HepG2 (cell line): ENCODE results near the gene WDR76. TPM values are rescaled to one million over a fixed set of nuclear protein-coding genes. Genes with fewer than 3 reads are reported as not detected.

Experiments
- ATAC-seq: fragments of 200-7000 bp; cut with Tn5 transposase; 3 replicates; pipeline ENCODE4 v1.9.1; 2020; ENCODE audit warnings: mild to moderate bottlenecking, moderate library complexity
- BruUV-seq: library from RNA; stranded (reverse); fragments of 400-500 nt; replicated peaks from 2 replicates; lab custom pipeline; 2021; lab: Mats Ljungman, UMichigan
- CTCF ChIA-PET: fragments of 300-600 bp; formaldehyde crosslinking; extraction: SDS; loops from one replicate; lab custom pipeline; 2021; ENCODE audit warnings: low total read pairs, inconsistent platforms, low intra/inter-chr PET ratio; lab: Yijun Ruan, JAX
- POLR2A ChIA-PET: fragments of 350-600 bp; sonication (Branson Sonifier 250); formaldehyde crosslinking; loops from one replicate; lab custom pipeline; 2020; ENCODE audit warnings: antibody characterized with exemption, inconsistent platforms; lab: Yijun Ruan, JAX
- DNase-seq: peaks from one replicate; pipeline ENCODE4 v3.0.0-alpha.2; 2015; ENCODE audit warnings: low spot score
- FAIRE-seq: peaks from 3 replicates; lab custom pipeline; 2011; peaks lifted over from hg19 to GRCh38; lab: Jason Lieb, UNC
- H2AFZ ChIP-seq: one replicate; pipeline ENCODE4 v1.6.1; 2011; ENCODE audit warnings: low read length, inconsistent platforms
- H3K27ac ChIP-seq: fragments of 300-600 bp; 3 replicates; pipeline ENCODE4 v1.8.0; 2011; ENCODE audit warnings: mixed run types, mild to moderate bottlenecking, mixed read lengths, low read length, inconsistent platforms; ENCODE audit not compliant: insufficient read depth; ENCODE audit errors: extremely low read length
- H3K27me3 ChIP-seq, 2 experiments: fragments of 200-600 bp in 1 of 2; 2 replicates in 1 of 2; 3 replicates in 1 of 2; pipeline versions ENCODE4 v1.6.0 to v1.8.0; 2011; ENCODE audit warnings: low read length in 2 of 2, mild to moderate bottlenecking in 2 of 2, moderate library complexity in 2 of 2, inconsistent platforms in 1 of 2; ENCODE audit not compliant: insufficient read depth in 2 of 2, control insufficient read depth in 1 of 2
- H3K36me3 ChIP-seq, 2 experiments: fragments of 200-600 bp in 1 of 2; replicated peaks in 1 of 2; 2 replicates in 1 of 2; 3 replicates in 1 of 2; pipeline versions ENCODE4 v1.5.1 to v1.8.0; 2011; ENCODE audit warnings: low read length in 2 of 2, inconsistent platforms in 1 of 2; ENCODE audit not compliant: insufficient read depth in 2 of 2, control insufficient read depth in 1 of 2
- H3K4me1 ChIP-seq: 2 replicates; pipeline ENCODE4 v1.5.1; 2012; ENCODE audit warnings: low read length, inconsistent platforms; ENCODE audit not compliant: insufficient read depth
- H3K4me2 ChIP-seq: 2 replicates; pipeline ENCODE4 v1.6.0; 2011; ENCODE audit warnings: low read depth, low read length, inconsistent platforms
- H3K4me3 ChIP-seq, 3 experiments: fragments of 200-600 bp in 1 of 3; sonication (generic), shearing (Covaris generic) in 1 of 3; replicated peaks in 1 of 3; 2 replicates each; pipeline ENCODE4 v1.5.1; 2011 to 2016; ENCODE audit warnings: low read length in 3 of 3, inconsistent platforms in 2 of 3, low read depth in 2 of 3, mild to moderate bottlenecking in 2 of 3, control low read depth in 1 of 3, mixed read lengths in 1 of 3; ENCODE audit not compliant: insufficient read depth in 1 of 3
- H3K79me2 ChIP-seq: one replicate; pipeline ENCODE4 v1.6.1; 2011; ENCODE audit warnings: low read length, inconsistent platforms; ENCODE audit not compliant: insufficient read depth
- H3K9ac ChIP-seq: 2 replicates; pipeline ENCODE4 v1.6.0; 2011; ENCODE audit warnings: mild to moderate bottlenecking, low read depth, low read length, inconsistent platforms; ENCODE audit not compliant: insufficient read depth
- H3K9me3 ChIP-seq: 2 replicates; pipeline ENCODE4 v1.5.1; 2012; ENCODE audit warnings: mild to moderate bottlenecking, low read length
- H4K20me1 ChIP-seq: 2 replicates; pipeline ENCODE4 v1.6.0; 2011; ENCODE audit warnings: inconsistent platforms, mild to moderate bottlenecking, low read length, moderate library complexity; ENCODE audit not compliant: insufficient read depth
- ATF6 ChIP-seq: sonication (generic); formaldehyde crosslinking; conservative IDR thresholded peaks from 2 replicates; pipeline ENCODE4 v1.4.0; 2020; ENCODE audit warnings: missing genetic modification reagents
- BHLHE40 ChIP-seq: IDR thresholded peaks from 2 replicates; pipeline ENCODE4 v1.6.1; 2011; ENCODE audit warnings: low read length, improper control_type of control experiment
- BRD4 ChIP-seq: sonication (generic); formaldehyde crosslinking; IDR thresholded peaks from 2 replicates; pipeline ENCODE4 v1.4.0; 2020; ENCODE audit warnings: missing genetic modification reagents
- ETV5 ChIP-seq: IDR thresholded peaks from 2 replicates; pipeline ENCODE4 v1.6.1; 2018; ENCODE audit warnings: missing biosample characterization, missing genetic modification reagents, inconsistent platforms, borderline replicate concordance
- HMGXB3 ChIP-seq: sonication (generic); formaldehyde crosslinking; IDR thresholded peaks from 2 replicates; pipeline ENCODE4 v1.4.0; 2020; ENCODE audit warnings: missing genetic modification reagents, borderline replicate concordance
- MAFK ChIP-seq, 2 experiments: IDR thresholded peaks in 1 of 2; conservative IDR thresholded peaks in 1 of 2; 2 replicates each; pipeline ENCODE4 v1.6.1; 2011; ENCODE audit warnings: improper control_type of control experiment in 2 of 2, low read length in 2 of 2
- NFRKB ChIP-seq: fragments of 450-650 bp; IDR thresholded peaks from 2 replicates; pipeline ENCODE4 v1.6.1; 2017
- REL ChIP-seq: sonication (generic); formaldehyde crosslinking; conservative IDR thresholded peaks from 2 replicates; pipeline ENCODE4 v1.8.0; 2022; ENCODE audit warnings: mild to moderate bottlenecking, missing genetic modification reagents, moderate library complexity
- SIX4 ChIP-seq: sonication (generic); formaldehyde crosslinking; IDR thresholded peaks from 2 replicates; pipeline ENCODE4 v1.4.0; 2020; ENCODE audit warnings: missing genetic modification reagents
- SYNCRIP ChIP-seq: fragments of 200-400 bp; formaldehyde crosslinking; IDR thresholded peaks from 2 replicates; pipeline ENCODE4 v1.6.1; 2018; ENCODE audit warnings: mild to moderate bottlenecking, low read depth, low read length; ENCODE audit not compliant: insufficient read depth
- ZBTB33 ChIP-seq: sonication (generic); formaldehyde crosslinking; IDR thresholded peaks from 2 replicates; pipeline ENCODE4 v1.4.0; 2020; ENCODE audit warnings: missing genetic modification reagents
- ZBTB42 ChIP-seq: sonication (generic); formaldehyde crosslinking; IDR thresholded peaks from 2 replicates; pipeline ENCODE4 v1.5.0; 2020; ENCODE audit warnings: mild to moderate bottlenecking, missing genetic modification reagents
- ZNF383 ChIP-seq: sonication (generic); formaldehyde crosslinking; IDR thresholded peaks from 2 replicates; pipeline ENCODE4 v1.4.0; 2020; ENCODE audit warnings: missing genetic modification reagents, mild to moderate bottlenecking, borderline replicate concordance
- ZSCAN22 ChIP-seq: sonication (generic); formaldehyde crosslinking; IDR thresholded peaks from 2 replicates; pipeline ENCODE4 v1.4.0; 2020; ENCODE audit warnings: mild to moderate bottlenecking, missing genetic modification reagents
- WGBS: methylation state at CpG from one replicate; pipeline ENCODE4 v1.1.6; 2017; ENCODE audit warnings: low lambda C conversion rate; 5-methylcytosine and 5-hydroxymethylcytosine counted together
- in situ Hi-C: cut with HindIII; loops from 2 replicates; pipeline ENCODE4 v1.10.0; 2017; ENCODE audit warnings: low pct_unique_long_range_greater_than_20kb; ENCODE audit not compliant: extremely low pct_ligation_motif_present
- intact Hi-C: fragments of 100-400 bp; cut with micrococcal nuclease; formaldehyde crosslinking; loops from one replicate; pipeline ENCODE4 v1.10.0; 2022; ENCODE audit not compliant: unreplicated experiment
- polyA plus RNA-seq, 8 experiments: library from polyadenylated mRNA; depleted of rRNA in 3 of 8; stranded (reverse) in 7 of 8; unstranded in 1 of 8; fragments of >200 nt; fragmentation: Illumina TruSeq in 4 of 8; extraction: Trizol in 4 of 8; gene quantifications; 2 replicates each; pipeline versions ENCODE4 v1.2.1 to v1.2.3, GENCODE V29; 2011 to 2016; ENCODE audit warnings: low read depth in 4 of 8, missing spikeins in 1 of 8, mixed read lengths in 1 of 8; ENCODE audit not compliant: insufficient read depth in 1 of 8
- total RNA-seq, 5 experiments: library from RNA; depleted of rRNA; stranded (reverse); fragments of >200 nt; fragmentation: Illumina TruSeq; extraction: Trizol; gene quantifications; 2 replicates each; pipeline ENCODE4 v1.2.3, GENCODE V29; 2016; ENCODE audit warnings: low read depth in 1 of 5
- TF ChIP-seq, protein P1 (sequence below): sonication (generic); formaldehyde crosslinking; IDR thresholded peaks from 2 replicates; pipeline ENCODE4 v1.4.0; 2020; ENCODE audit warnings: mild to moderate bottlenecking, missing genetic modification reagents, borderline replicate concordance

WDR76 gene
- total and polyA plus RNA-seq, 2 of the 13 experiments (the other 11 are each of a cell fraction or from before 2014, with no cell fraction given): 1.1 to 9.7 TPM

- no peak overlapping the region for H3K27ac ChIP-seq
- H3K27me3 ChIP-seq: no peaks in the 10 kb centered on the region
- no peaks in the 10 kb centered on the region for H4K20me1 ChIP-seq
- in situ Hi-C loops (loop anchor here (25.0 kb wide), 1 partner anchor 623 kb away; no protein-coding TSS in a partner anchor), intact Hi-C loops (no loop called here)
- H3K4me1 ChIP-seq: peaks cover 17% of the 10 kb centered on the region
- BruUV-seq: no TSS peak
- H3K4me2 ChIP-seq: no peak overlapping the region
- ChIA-PET CTCF (no interaction called here), POLR2A (no interaction called here)
- H3K79me2 ChIP-seq: no peaks in the 10 kb centered on the region
- H3K4me3 ChIP-seq: no peak overlapping the region
- FAIRE-seq: no peak
- no peak for DNase-seq
- H2AFZ ChIP-seq: no peak overlapping the region
- no peaks in the 10 kb centered on the region for H3K36me3 ChIP-seq
- ATAC-seq: no peak
- 43% methylated on average over 3 of the region's 3 CpGs for WGBS
- no peaks in the 10 kb centered on the region for H3K9me3 ChIP-seq
- no peak overlapping the region for H3K9ac ChIP-seq
- TF ChIP-seq, protein P1, sequence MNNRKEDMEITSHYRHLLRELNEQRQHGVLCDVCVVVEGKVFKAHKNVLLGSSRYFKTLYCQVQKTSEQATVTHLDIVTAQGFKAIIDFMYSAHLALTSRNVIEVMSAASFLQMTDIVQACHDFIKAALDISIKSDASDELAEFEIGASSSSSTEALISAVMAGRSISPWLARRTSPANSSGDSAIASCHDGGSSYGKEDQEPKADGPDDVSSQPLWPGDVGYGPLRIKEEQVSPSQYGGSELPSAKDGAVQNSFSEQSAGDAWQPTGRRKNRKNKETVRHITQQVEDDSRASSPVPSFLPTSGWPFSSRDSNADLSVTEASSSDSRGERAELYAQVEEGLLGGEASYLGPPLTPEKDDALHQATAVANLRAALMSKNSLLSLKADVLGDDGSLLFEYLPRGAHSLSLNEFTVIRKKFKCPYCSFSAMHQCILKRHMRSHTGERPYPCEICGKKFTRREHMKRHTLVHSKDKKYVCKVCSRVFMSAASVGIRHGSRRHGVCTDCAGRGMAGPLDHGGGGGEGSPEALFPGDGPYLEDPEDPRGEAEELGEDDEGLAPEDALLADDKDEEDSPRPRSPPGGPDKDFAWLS (CRISPR knock-in tag): no peak
- TF ChIP-seq ATF6 (CRISPR knock-in tag) (no peak), ETV5 (no peak), NFRKB (no peak), SIX4 (CRISPR knock-in tag) (no peak), ZNF383 (CRISPR knock-in tag) (no peak), MAFK (conservative IDR thresholded peaks at IDR 0.05 in 1 of 2, IDR thresholded peaks at IDR 0.05 in 1 of 2; ENCODE audit: low read length in 2 of 2) (no peak), HMGXB3 (CRISPR knock-in tag) (no peak), ZSCAN22 (CRISPR knock-in tag) (no peak), BRD4 (CRISPR knock-in tag) (no peak), SYNCRIP (no peak), ZBTB33 (CRISPR knock-in tag) (no peak), REL (no peak), ZBTB42 (CRISPR knock-in tag) (no peak), BHLHE40 (no peak)
Observed at GRCh38 chr15:43889042-43889441, 62.2 kb downstream of the WDR76 start.
